GM19455 (cell line): ENCODE data around the gene SMIM26.

Source experiments
- ATAC-seq: cut with Tn5 transposase; IDR thresholded peaks from one replicate; pipeline ENCODE4 v1.9.1; 2021; ENCODE audit not compliant: unreplicated experiment

SMIM26 gene

DNA sequence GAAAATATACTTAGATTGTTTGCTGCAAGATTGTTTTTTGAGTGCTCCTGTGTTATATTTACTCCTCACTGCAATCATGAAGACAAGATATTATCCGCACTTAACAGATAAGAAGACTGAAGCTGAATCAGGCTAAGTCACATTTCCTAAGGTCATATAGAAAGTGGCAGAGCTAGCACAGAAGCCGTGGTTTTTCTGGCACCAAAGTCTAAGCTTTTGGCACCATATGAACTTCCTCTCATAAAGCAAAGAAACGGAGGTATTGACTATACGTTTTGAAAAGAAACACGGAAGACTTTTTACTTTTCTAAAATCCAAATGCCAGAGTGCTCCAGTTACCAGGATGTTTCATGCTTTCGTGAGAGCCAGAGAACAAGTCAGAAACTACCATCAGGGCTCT, 11.3 kb downstream of the SMIM26 start:
- no peak for ATAC-seq

DNA sequence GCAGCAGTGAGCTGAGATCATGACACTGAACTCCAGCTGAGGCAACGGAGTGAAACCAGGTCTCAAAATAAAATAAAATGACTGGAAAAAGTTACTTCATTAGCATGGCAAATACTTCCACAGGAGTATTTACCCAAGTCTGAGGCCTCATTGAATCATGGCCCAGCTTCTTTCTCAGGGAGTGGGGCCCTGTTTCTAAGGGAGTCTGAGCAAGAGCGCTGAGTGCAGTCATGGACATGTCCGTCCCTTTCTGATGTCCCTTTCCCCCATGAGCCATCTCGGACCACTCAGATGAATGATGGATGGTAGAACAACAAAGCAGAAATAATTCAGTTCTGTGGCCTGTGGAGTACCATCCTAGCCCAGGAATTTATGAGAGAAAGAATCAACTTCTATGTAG, 12.8 kb downstream of the SMIM26 start:
- ATAC-seq: no peak

DNA sequence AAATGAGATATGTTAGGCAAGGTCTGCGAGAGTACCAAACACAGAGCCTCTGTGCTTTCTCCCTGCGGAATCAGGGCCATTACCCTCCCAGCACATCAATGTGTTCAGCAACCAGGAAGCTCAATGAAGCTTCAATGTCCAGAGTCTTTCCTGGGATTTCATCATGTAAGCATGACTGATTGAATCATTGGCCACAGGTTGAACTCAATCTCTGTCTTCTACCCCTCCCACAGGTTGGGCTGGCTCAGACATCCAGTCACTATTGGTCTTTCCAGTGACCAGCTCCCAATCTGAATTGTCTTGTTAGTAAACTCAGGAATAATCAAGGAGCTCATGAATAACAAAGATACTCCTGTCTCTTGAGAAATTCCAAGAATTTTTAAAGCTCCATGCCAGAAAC, 17.9 kb downstream of the SMIM26 start:
- ATAC-seq: no peak

DNA sequence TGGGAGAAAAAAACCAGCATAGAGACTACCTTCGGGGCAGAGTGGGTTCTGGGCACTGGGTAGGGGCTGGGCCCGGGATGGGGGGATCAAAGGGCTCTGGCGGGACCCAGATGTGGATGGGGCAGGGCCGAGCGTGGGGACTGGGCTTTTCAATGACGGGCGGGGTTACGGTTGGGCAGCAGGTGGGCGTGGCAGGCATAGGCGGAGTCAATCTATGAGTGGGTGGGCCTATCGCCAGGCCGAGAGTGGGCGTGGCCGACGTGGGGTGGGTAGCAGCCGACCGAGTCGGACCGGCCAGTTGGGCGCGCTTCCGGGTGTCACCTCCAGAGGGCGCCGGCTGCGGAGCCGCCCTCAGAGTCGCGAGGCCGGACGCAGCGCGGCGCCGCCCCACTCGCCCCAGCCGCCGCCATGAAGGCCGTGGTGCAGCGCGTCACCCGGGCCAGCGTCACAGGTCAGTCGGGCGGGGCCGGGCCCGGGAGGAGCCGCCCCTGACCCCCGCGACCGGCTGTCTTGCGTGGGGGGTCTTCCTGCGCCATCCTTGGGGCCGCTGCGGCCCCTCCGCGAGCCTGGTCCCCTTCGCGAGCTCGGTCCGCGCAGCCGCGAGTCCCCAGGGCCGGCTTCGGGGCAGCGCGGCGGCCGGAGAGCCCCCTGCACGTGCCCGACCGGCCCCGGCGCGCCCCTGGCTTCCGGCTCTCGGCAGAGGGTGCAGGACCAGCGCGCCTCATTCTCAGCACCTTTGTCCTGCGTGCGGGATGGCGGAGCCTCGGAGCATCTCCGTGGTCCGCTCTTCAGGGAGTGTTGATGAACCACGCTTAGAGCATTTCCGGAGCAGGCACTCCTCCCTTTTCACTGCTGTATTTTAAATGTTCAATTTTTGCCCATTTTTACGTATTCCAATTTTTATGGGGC, 20.7 kb downstream of the SMIM26 start, which contains the start of gene DTD1:
Gene DTD1 (plus strand): TSS at position 390 of the 909 bp plus-strand sequence. CDS start 19 bp downstream, at position 409.
- ATAC-seq: peak; percentile 95

DNA sequence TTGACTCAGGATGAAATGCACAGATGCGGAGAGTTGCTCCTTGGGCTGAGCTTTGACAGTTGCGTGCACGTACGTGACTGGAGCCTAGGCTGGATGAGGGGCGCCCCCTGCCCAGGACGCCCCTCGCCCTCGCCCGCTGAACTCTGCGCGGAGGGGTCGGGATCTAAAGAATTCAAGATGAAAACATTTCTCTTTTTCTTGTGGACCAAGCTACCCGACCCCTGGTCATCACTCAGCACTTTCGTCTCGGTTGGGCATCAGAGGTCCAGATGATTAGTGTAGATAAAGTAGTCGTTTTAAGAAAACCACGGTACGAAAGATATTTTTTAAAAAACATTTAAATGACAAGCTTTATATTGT, 21.3 kb downstream of the SMIM26 start:
- no peak for ATAC-seq

DNA sequence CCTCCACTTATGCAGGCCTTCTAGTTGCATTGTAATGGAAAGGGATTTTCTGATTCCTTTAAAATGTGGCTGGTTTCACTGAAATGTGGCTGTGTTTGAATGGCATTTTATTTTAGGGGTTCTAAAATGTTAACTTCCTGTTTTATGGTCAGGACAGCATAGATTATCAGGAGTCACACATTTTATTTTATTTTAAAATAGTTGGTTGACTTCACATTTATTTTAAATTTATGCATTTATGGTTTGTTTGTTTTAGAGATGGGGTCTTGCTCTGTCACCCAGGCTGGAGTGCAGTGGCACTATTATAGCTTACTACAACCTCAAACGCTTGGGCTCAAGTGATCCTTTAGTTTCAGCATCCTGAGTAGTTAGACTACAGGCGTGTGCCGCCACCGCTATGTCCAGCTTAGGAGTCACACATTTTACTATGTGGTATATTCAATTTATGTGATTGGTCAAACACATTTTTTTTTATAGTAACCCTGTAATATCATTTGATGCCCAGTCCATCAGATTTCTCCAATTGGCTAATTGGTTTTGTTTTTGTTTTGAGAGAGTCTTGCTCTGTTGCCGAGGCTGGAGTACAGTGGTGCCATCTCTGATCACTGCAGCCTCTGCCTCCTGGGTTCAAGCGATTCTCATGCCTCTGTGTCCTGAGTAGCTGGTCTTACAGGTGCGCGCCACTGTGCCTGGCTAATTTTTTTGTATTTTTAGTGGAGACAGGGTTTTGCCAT, 22.9 kb downstream of the SMIM26 start:
- ATAC-seq: no peak

DNA sequence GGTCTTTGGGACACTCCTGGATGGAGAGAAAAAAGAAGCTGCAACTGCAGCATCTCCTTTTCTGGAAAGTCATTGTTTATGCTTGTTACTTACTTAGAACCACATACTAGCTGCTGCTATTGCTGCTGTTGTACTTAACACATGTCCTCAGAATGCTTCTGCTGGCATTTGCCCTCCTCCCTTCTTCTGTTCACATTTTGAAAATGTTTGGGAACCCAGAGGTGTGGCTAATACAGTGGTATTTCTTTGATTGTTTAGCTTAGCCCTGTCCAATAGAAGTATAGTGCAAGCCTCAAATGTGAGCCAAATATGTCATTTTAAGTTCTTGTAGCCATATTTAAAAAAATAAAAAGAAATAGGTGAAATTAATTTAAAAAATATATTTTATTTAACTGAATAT, 29.0 kb downstream of the SMIM26 start:
- no peak for ATAC-seq

DNA sequence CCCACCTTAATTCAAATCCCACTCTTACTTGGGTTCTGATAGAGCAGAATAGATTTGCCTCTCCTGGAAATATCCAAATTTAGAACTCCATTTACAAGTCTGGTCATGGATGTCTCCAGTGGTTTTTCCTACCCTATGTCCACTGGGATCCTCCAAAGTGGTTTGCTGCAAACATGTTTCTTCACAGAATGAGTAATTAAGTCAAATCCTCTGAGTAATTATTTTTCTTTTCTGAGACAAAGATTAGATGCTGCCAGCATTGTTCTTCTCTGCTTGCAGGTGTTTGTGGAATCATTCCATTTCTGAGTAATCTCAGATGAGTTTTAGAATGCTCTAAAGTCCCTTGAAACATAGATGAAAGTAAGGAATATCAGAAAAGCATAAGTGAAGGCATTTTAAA, 42.5 kb downstream of the SMIM26 start:
- ATAC-seq: no peak

DNA sequence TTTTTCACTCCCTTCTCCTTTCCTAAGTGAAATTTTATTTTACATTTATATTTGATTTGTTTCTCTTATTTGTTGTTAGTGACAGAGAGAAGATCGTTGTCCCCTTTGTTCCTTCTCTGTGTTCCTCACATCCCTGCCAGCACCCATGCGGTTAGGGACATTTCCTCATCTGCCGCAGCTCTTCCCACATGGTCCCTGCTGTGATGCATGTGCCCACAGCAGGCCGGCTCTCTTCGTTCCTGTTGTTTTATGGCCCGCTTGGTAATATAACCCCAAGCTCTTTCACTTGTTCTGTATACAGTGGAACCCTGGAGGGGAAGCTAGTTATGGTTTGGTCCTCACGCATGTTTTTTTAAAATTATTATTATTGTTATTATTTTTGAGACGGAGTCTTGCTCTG, 44.3 kb downstream of the SMIM26 start:
- ATAC-seq: no peak

DNA sequence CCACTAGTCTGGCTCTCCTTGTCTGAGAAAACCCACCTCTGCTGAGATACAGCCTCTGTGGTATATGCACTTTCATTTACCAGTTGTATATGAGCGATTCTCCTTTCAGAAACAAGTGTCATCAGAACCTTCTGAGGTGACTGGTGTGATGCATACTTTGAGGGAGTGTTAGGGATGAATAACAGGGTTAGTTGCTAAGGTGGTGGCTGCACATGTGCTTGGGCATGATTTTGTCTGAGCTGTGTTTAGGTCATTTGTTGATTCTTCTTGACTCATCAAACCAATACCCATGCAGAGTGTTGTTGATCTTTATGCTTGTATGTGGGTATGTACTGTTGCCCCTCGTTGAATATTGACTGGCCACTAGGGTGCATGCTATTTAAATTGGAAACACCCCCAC, 46.3 kb downstream of the SMIM26 start:
- no peak for ATAC-seq

DNA sequence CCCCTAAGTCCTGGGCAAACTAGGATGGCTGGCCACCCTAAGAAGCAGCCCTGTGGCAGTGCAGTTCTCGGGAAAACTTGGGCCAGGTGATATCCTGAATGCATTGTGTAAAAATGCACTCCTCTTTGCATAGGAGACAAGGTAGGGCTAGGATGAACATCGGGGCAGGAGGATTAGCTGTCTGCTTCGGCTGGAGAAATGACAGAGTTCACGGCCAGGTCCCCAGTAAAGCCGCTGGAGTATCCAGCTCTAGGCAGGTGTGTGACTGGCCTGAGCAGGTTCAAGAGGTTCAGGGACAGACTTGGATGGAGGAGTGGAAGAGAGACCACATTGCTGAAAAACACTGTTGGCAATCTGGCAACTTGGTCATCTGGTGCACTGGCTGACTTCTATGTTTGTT, 47.0 kb downstream of the SMIM26 start:
- ATAC-seq: no peak

DNA sequence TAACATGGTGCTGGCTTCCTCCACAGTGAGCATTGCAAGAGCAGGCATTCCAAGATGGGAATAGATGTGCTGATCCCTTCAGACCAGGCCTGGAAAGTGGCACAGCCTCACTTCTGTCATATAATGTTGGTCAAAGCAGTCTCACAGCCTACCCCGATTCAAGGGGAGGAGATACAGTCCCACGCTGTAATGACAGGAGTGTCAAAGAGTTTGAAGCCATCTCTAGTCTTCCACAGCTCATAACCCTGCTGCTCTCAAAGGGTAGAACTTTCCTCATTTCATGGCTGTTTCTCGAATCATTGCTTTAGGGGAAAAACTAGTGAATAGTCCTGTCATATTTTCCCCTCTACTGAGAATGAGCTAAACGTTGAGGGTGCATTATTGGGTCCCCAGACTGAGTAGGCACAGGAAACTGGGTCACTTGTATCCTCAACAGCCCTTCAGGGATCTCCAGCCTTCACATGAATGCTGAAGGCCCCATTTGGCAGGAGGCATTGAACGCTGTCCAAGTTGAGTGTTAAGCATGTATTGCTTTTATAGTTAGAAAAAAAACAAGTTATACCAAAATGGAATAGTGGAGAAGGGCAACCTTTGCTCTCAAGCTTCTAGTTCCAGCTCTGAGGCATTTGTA, 47.9 kb downstream of the SMIM26 start:
- ATAC-seq: no peak
